Cerebellar cortex (tissue), 1 donor: ENCODE results near the gene KLK14.

ENCODE experiments used
- DNase-seq: peaks from one replicate; pipeline ENCODE4 v3.0.0-alpha.2; 2015; ENCODE audit warnings: low spot score

Gene KLK14

DNA sequence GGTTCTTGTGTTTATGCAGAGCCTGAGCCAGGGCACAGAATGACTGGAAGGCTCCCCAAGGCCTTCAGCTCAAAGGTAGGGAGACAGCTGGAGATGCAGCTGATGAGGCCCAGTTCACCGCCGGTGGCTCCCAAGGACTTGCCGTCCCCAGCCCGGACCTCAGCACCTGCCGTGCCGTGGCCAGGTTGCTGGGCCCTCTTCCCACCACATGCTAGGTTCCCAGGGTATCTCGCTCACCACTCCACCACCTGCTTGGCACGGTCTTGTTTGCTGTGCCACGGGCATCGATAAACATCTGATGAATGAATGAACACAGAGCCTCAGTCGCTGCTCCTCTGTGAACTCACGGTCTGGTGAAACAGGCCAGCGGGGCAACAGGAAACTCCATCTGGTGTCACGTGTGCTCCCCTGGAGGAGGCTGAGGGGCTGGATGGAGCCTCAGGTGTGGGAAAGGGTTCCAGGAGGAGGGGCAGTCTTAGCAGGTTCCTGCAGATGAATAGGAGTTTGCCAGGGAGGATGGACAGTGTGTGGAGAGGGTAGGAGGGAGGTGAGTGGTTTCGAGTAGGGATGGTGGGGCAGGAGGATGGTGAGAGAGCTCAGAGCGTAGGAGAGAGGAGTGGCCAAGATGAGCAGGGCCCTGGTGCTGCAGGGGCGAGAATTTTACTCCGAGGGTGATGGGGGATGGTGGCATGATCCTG, 3.6 kb upstream of the KLK14 start:
- DNase-seq, result no peak

DNA sequence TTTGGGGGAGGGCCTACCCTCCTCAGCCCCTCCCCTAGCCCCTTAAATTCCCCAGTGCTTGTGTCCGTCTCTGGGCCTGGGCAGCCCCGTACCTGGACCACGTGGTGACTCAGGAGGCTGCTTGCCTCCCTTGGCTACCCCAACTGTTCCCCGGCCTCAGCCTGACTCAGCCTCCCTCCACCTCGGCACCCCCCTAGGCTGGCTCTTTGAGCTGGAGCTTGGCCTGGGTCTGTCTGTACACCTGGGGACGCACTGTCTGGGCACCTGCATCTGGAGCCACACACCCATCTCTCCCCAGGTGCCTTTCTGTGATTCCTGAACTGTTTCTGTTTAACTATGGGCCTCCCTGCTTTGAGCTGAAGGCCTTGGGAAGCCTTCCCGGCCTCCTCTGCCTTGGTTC, 1.8 kb upstream of the KLK14 start:
- no peak for DNase-seq

DNA sequence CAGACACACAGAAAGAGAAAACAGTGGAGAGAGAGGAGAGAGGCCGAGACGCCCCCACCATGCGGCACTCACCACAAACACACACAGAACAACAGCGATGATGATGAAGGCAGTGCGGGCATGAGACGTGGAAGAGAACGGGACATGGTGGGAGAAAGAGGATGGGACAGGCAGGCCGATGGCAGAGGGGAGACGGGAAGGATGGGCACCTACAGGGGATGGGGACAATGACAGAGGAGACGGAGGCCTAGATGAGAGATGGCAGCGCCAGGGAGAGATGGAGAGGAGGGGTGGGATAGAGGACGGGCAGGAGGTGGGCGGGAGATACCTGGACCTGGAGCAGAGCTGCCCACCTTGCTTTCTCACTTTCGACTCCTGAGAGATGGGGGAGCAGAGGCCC, 1.1 kb upstream of the KLK14 start:
- no peak for DNase-seq

DNA sequence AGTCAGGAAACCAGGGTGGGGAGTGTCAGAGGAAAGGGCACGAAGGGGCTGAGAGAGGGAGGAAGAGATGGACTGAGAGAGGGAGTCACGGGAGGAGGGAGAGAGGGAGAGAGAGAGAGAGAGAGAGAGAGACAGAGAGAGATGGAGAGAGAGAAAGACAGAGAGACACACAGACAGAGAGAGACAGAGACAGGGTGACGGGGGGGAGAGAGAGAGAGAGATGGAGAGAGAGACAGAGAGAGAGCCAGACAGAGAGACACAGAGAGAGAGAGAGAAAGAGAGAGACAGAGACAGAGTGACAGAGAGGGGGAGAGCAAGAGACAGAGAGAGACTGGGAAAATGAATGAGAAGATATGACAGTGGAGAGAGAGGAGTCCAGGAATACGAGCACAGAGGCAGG, 494 bp upstream of the KLK14 start:
- DNase-seq, result no peak

DNA sequence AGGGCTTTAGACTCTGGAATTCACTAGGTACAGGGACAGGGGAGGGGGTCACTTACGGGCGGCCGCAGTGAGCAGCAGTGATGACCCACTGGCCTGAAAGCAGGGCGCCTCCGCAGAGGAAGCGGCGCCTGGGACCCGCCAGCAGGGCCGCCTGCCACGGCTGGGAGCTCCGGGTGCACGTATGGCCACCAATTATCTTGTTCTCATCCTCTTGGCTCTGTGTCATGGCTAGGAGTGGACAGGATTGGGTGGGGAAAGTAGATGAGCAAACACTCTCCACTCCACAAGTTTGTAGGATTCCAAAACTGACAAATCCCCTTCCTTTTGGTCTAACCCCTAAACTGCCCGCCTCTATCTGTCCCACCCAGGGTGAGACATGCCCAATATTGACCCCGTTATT, 1.2 kb downstream of the KLK14 start:
- no peak for DNase-seq

DNA sequence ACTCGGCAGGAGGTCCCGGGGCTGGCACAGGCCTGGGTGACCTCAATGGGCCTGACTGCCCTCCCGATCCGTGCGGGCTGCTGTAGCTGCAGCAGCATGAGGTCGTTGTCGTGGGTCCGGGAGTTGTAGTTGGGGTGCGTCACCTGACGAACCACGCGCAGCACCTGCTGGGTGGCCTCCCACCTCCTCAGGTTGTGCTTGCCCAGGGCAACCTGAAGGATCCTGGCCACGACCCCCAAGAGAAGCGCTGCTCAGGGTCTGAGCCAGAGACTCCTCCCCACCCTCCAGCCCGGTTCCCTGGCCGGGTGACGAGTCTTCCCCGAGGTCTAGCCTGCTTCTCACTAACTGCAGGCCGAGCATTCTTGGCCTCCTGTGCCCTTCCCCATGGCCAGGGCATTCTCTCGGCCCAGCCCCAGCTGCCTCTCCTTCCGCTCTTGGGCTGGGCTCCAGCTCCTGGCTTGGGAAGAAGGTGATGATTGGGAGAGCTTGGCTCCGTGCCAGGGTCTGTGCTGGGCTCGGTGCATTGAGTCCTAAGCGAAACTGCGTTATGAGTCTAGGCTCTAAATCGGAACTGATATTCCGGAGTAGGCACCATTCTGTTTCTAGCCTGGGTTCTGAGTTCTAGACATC, 3.1 kb downstream of the KLK14 start:
- peak; percentile 6 for DNase-seq

DNA sequence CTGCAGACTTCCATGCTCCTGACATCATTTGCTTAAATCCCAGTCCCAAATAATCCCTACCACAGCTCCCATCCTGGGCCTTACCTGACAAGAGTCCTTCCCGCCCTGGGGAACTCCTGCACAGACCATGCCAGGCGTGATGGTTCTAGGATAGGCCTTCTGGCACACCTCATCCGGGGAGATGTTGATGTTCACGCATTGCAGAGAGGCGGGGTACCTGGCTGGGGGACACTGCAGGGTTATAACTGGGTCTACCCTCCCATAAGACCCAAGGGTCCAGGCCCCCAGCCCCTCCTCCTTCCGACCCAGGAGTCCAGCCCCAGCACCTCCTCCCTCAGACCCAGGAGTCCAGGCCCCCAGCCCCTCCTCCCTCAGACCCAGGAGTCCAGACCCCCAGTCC, 4.0 kb downstream of the KLK14 start:
- DNase-seq, result no peak

DNA sequence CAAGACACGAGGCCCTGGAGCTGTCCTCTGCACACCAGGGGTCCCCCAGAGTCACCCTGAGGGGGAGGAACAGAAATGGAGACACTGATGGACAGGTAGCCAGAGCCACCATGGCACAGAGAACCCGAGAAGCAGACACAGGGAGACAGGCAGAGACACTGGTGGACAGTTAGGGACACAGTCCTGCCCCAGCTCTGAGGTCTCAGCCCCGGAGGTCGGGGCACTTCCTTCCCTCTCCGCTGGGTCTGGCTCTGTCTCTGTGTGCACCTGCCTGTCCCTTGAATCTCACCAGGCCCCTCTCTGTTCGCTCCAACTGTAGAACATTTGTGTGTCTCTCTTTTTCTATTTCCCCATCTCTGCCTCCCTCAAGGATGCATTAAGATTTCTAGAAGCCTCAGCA, 4.6 kb downstream of the KLK14 start:
- no peak for DNase-seq

DNA sequence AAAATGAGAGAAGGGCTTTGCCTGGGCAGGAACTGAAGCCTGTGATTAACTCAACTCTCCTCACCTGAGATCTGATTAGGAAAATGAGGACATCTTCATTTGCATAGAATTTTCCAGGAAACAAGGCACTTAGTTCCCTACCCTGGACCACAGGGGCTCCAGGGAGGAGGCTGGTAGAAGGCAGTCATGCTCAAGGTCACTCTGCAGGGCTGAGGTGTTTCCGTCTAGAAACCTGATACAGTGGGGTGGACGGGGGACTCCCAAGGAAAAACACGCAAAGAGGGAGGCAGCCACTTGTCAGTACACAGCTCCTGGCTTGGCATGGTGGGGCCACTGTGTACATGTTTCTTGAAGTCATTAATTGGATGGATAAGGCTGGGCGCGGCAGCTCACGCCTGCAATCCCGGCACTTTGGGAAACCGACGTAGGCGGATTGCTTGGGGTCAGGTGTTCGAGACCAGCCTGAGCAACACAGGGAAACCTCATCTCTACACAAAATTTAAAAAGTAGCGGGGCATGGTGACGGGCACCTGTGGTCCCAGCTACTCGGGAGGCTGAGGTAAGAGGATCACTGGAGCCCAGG, 6.0 kb downstream of the KLK14 start:
- DNase-seq, result no peak

DNA sequence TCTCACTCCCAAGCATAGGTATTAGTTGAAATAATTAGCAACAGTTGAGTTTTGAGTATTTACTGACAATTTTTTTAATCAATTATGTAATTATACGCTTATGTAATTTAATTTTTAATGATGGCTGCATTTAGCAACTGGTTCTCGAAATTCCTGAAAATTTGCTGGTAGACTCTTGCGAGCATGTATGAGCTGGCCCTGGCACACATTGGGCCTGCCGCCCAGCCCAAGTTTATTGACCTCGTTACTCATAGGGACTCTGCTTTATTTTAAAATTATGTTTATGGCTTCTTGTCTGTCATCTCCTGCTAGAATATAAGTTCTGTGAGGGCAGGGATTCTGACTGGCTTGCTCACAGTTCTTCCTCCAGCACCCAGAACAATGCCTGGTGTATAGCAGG, 6.7 kb downstream of the KLK14 start:
- no peak for DNase-seq

DNA sequence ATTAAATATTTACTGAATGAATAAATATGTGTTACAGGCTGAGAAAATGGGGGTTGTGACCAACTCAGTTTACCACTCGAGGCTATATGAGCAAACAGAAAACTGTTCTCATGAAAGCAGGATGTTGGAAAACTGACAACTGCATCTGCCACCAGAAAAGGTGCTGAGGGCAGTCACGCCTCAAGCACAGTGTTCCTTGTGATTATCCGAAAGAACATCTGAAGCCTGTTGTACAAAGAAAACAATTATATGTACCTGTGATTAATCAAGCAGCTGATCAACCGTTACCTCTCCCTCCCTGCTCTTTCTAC, 11.6 kb downstream of the KLK14 start:
- no peak for DNase-seq

DNA sequence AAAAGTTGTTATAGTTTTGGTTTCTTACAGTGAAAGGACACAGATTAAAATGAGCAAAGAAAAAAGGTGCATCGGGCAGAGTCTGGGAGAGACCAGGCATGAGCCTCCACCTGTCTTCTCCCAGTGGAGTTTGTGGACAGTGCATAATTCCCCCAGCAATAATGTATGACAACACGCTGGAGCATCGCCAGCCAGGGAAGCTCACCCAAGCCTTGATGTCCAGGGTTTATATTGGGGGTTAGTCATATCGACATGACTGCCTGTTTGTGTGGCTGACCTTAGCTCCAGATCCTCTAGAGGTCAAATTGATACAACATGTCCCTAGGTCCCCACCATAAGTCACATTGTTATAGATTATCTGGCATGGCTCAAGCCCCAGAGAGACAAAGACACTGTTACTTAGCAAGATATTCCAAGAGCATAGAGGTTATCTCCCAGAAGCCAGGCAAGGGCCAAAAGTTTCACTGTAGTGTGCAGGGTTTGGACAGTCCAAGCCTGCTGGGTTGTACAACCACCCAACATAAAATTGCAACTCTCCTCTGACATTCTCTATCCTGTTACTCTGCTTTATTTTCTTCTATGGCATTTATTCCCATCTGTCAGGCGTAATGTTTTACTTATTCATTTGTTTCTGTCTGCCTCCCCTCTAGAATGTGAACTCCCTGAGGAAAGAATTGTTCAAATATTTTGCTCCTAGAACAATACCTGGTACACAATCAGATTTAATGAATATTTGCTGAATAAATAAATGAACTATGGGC, 12.2 kb downstream of the KLK14 start:
- DNase-seq, result no peak

DNA sequence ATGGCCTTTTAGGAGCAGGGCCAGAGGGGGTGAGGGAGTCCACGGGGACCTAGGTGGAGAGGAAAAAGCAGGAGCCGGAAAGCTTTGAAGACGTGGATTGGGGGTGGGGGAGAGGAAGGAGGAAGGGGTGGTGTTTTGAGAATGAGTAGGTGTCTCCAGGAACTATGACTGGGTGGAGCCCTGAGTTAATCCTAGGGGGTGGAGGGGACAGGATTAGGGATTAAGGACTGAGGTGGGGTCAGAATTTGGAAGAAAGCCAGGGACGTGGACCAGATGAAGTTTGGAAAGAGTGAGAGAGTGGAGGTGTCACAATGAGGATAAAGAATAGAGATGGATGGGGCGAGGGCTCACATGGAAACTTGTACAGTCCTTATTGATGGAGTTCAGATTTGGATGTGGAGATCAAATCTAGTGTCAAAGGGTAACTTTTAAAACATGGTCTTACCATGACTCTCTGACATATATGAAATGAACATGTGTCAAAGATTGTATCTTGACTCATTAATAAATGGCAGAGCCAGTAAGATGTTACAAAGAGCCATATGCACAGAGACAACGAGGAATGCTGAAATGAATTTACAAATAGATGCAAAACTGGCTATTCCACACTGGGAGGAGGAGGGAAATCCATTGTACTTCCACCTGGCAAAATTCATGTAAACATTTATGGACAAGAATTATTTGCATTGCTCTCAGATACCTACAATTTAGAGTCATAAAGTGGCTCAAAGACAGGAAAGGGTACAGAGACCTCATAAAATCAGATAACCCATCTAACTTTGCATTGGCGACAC, 16.1 kb downstream of the KLK14 start:
- no peak for DNase-seq

DNA sequence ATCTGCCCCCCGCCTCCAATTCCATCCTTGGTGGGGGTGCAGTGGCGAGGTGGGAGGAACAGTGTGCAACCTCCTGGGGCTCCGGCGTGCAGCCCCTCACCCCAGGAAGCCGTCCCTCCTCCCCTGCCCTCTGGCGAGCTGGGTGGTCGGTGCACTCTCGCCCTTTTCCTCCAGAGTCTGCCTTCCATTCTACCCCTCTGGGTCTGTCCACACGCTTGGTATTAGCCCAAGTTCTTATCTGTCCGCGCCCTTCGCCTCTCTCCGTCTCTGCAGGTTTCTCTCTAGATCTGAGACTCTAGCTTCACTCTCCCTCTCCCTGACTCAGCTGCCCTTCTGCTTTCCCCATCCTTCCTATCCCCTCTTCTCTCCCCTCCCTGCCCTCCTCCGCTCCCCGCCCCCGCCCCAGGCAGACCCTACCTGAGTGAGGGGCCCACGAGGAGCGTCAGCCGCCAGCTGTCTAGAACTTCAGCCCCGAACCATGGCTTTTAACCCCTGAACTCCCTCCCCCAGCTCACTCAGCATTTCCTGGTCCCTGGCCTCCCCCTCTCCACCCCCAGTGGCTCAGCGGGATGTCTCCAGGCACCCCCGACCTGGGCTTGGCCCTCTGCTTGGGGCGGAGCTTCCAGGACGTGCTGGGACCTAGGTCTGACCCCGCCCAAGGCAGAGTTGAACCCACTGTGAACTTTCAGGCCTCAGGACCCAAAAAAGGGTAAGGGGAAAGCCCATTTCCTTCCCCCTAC, 17.3 kb downstream of the KLK14 start:
- DNase-seq, result no peak

DNA sequence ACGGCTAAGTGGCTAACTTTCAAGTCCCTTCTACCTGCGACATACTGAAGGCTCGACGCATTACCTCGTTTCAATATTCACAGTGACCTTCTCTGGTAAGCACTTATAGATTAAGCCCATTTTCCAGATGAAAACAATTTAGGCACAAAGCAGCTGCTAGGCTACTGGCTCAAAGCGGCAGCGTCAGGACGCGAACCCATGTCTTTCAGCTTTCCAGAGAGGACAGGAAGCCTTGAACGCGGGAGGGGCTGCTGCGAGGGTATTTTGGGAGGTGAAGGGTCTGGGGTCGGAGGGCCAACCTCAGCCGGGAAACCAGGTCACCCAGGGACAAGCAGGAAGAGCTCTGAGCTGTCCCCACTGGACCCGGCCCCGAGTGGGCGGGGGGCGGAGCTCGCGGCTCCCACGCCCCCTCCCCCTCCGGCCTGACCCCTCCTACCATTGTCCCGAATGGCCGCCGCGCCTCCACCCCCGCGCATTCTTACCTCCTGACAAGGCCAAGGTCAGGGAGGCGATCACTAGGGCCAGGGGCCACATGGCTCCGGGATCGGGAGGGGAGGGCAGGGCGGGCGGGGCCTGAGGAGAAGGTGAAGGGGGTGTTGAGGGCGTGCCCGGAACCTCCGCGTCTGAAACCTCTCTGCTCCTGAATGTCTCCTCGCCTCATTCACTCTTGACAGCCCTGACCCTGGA, 18.0 kb downstream of the KLK14 start, which contains the start of gene KLK13:
KLK13 (minus strand) TSS at position 559 of the 687 bp plus-strand sequence; CDS start at position 534, 25 bp downstream.
- no peak for DNase-seq

DNA sequence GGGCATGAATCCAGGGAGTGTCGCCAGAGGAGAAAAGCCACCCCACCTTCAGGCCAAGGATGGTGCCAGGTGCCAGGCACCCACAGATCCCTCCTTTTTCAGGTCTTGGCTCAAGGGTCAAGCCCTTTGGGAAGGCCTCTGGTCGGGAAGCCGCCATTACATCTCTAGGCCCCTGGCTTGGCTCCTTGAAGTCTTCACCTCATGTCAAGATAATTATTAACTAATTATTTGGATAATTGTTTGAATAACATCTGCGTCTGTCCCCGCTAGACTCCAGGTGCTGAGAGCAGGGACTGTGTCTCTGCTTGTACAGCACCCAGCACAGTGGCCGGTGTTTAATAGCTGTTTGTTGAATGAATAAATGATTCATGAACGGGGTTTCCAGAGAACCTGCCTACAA, 19.0 kb downstream of the KLK14 start:
- DNase-seq, result no peak

DNA sequence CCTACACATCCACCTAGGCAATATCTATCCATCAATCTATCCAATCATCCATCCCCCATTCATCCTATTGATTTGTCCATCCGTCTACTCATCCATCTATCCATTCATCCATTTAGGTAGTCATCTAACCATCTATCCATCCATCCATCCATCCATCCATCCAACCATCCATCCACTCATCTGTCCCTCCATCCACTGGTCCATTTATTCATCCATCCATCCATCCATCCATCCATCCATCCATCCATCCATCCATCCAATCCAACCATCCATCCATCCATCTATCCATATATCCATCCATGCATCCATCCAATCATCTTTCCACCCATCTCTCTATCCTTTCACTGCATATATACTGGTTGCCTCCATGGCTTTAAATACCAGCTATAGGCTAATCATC, 21.7 kb downstream of the KLK14 start:
- no peak for DNase-seq

DNA sequence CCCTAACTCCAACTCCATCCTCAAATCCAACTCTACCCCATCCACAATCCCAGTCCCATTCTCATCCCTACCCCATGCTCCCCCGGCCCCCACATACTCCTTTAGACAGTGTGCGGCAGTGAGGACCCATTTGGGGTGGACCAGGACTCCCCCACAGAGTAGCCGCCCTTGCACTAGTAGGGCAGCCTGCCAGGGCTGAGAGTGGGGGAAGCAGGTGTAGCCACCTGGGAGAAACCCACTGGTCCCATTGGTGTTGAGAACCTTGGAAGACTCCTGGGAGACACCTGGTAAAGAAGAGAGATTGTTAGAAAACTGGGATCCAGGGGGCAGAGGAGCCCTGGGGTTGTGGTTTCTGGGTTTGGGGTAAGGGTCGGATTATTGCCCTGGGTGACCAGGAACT, 22.4 kb downstream of the KLK14 start:
- no peak for DNase-seq

DNA sequence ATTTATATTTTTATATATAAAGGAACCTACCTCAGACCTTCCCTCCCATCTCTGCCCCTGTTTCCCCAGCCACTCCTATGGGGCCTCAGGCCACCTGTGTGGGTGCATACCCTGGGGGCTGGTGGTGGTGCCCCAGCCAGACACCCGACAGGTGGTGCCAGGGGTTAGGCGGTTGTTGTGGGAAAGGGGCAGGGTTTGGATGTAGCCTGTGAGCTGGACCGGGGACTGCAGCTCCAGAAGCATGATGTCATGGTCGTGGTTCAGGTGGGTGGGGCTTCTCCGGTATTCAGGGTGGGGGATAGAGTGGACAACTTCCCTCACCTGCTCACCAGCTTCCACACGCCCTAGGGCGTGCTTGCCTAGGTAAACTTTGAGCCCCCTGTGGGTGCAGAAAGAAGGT, 23.0 kb downstream of the KLK14 start:
- no peak for DNase-seq

DNA sequence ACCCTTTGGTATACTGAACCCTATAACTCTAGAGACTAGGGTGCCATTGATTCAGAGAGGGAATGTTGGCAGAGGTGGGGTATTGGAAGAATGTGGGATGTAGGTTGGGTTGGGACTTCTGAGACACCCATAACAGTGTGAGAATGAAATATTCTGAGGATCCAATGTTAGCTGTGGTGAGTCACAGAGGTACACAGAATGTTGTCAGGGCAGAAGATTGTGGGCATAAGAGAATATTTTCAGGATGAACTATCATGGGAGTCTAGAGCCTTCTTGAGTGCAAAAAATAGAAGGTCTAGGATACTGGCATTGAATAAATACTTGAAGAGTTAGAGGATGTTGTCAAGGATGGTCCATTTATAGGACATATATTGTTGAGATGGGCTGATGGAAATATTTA, 26.8 kb downstream of the KLK14 start:
- no peak for DNase-seq

DNA sequence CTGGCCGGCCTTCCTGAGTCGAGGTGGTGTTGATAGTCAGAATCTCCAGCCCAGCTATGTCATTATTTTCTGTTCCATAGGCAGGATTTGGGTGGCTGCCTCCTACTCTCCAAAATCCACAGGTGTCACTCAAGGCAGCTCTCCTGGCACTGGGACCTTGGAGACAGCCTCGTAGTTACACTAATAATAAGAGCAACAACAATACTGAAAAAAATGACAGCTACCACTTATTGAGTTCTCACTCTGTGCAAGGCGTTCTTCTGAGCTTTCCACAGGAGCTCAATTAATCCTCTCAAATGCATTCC, 35.7 kb downstream of the KLK14 start:
- DNase-seq, result no peak
